ENCODE data around the gene NFYB. TPM values are rescaled to one million over a fixed set of nuclear protein-coding genes. Genes with fewer than 3 reads are reported as not detected.

The NFYB gene
- polyA plus RNA-seq, 1 of the 3 experiments (the other 2 are of a cell fraction), result 11.0 TPM

DNA sequence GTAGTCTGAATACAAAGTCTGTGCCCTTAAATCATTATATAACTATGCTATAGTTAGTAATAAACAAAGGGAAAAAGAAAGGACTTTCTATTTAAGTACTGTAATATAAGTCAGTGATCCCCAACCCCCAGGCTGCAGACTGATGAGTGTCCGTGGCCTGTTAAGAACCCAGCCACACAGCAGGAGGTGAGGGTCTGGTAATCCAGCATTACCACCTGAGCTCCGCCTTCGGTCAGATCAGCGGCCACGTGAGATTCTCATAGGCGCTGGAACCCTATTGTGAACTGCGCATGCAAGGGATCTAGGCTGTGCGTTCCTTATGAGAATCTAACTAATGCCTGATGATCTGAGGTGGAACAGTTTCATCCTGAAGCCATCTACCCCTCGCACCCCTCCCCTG lies 15.7 kb downstream of the NFYB start:
- Histone ChIP-seq H3F3A (replicated peaks; ENCODE audit: insufficient read depth) (peaks cover 29% of the 10 kb centered on the region), H4K20me1 (ENCODE audit: insufficient read depth) (no peaks in the 10 kb centered on the region), H3K79me2 (ENCODE audit: insufficient read depth) (peaks cover 6% of the 10 kb centered on the region; the same call in 1 of the 2 replicates), H3K4me1 (ENCODE audit: control insufficient read depth in 1 of 2, insufficient read depth in 2 of 2, low read depth in 1 of 2, low read length in 1 of 2) (peaks cover 0 to 17% of the 10 kb centered on the region in 2 experiments; a peak in 1 of 4 replicates), H3K9me2 (no peaks in the 10 kb centered on the region), H3K4me2 (no peak overlapping the region), H3K9me3 (no peaks in the 10 kb centered on the region), H2AFZ (ENCODE audit: low read depth) (no peak overlapping the region), H3K27ac (ENCODE audit: low read depth in 2 of 2, low read length in 1 of 2) (peak overlapping the region in 1 of 2 experiments; percentile 59; a peak in 2 of 4 replicates), H3K9ac (no peak overlapping the region), H3K36me3 (replicated peaks in 1 of 2; ENCODE audit: control insufficient read depth in 1 of 2, insufficient read depth in 2 of 2, low read length in 1 of 2) (peaks cover 69 to 72% of the 10 kb centered on the region in 2 experiments), H3K4me3 (ENCODE audit: low read depth in 2 of 2, low read length in 1 of 2) (no peak overlapping the region), H3K27me3 (ENCODE audit: insufficient read depth) (no peaks in the 10 kb centered on the region)
- ChIA-PET CTCF (interaction anchor here (2.4 kb wide), 1 partner anchor 13 kb away, joined by 15 read pairs; no protein-coding TSS in a partner anchor), POLR2A (no interaction called here)
- TF ChIP-seq FOSL2 (IDR thresholded peaks at IDR 0.05; ENCODE audit: borderline replicate concordance, low read depth), result no peak
- TF ChIP-seq RXRA (IDR thresholded peaks at IDR 0.05; ENCODE audit: borderline replicate concordance, low read depth), result no peak
- TF ChIP-seq, protein P1, sequence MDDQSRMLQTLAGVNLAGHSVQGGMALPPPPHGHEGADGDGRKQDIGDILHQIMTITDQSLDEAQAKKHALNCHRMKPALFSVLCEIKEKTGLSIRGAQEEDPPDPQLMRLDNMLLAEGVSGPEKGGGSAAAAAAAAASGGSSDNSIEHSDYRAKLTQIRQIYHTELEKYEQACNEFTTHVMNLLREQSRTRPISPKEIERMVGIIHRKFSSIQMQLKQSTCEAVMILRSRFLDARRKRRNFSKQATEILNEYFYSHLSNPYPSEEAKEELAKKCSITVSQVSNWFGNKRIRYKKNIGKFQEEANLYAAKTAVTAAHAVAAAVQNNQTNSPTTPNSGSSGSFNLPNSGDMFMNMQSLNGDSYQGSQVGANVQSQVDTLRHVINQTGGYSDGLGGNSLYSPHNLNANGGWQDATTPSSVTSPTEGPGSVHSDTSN (IDR thresholded peaks at IDR 0.05), result no peak
- no peak for TF ChIP-seq SIN3A (IDR thresholded peaks at IDR 0.05; ENCODE audit: borderline replicate concordance, low read depth, low read length)
- no peak for TF ChIP-seq JUND (IDR thresholded peaks at IDR 0.05)
- TF ChIP-seq TAF1 (IDR thresholded peaks at IDR 0.05; ENCODE audit: borderline replicate concordance, low read depth, low read length), result no peak
- TF ChIP-seq CHD2 (IDR thresholded peaks at IDR 0.05; ENCODE audit: low read length, partially characterized antibody), result no peak
- no peak for TF ChIP-seq FOXJ3 (CRISPR knock-in tag; IDR thresholded peaks at IDR 0.05)
- TF ChIP-seq NFIC (IDR thresholded peaks at IDR 0.05; ENCODE audit: borderline replicate concordance), result no peak
- no peak for TF ChIP-seq RCOR1 (IDR thresholded peaks at IDR 0.05; ENCODE audit: low read length)
- TF ChIP-seq FOXM1 (IDR thresholded peaks at IDR 0.05; ENCODE audit: low read depth), result no peak
- TF ChIP-seq, protein P2, sequence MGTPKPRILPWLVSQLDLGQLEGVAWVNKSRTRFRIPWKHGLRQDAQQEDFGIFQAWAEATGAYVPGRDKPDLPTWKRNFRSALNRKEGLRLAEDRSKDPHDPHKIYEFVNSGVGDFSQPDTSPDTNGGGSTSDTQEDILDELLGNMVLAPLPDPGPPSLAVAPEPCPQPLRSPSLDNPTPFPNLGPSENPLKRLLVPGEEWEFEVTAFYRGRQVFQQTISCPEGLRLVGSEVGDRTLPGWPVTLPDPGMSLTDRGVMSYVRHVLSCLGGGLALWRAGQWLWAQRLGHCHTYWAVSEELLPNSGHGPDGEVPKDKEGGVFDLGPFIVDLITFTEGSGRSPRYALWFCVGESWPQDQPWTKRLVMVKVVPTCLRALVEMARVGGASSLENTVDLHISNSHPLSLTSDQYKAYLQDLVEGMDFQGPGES (IDR thresholded peaks at IDR 0.05; ENCODE audit: low read depth, low read length), result no peak
- TF ChIP-seq GATA2 (CRISPR knock-in tag; IDR thresholded peaks at IDR 0.05), result no peak
- TF ChIP-seq, protein P3, sequence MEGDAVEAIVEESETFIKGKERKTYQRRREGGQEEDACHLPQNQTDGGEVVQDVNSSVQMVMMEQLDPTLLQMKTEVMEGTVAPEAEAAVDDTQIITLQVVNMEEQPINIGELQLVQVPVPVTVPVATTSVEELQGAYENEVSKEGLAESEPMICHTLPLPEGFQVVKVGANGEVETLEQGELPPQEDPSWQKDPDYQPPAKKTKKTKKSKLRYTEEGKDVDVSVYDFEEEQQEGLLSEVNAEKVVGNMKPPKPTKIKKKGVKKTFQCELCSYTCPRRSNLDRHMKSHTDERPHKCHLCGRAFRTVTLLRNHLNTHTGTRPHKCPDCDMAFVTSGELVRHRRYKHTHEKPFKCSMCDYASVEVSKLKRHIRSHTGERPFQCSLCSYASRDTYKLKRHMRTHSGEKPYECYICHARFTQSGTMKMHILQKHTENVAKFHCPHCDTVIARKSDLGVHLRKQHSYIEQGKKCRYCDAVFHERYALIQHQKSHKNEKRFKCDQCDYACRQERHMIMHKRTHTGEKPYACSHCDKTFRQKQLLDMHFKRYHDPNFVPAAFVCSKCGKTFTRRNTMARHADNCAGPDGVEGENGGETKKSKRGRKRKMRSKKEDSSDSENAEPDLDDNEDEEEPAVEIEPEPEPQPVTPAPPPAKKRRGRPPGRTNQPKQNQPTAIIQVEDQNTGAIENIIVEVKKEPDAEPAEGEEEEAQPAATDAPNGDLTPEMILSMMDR (IDR thresholded peaks at IDR 0.05), result no peak
- TF ChIP-seq SMC3 (IDR thresholded peaks at IDR 0.05; ENCODE audit: low read depth, low read length), result no peak
- TF ChIP-seq EZH2phosphoT487 (IDR thresholded peaks at IDR 0.05; ENCODE audit: borderline replicate concordance, low read depth), result no peak
- DNase-seq, result no peak
- 93% methylated on average over 9 of the region's 9 CpGs for WGBS (ENCODE audit: low lambda C conversion rate)

Data from SK-N-SH (cell line).